B cell (primary cell): ENCODE results near the gene TM4SF5. TPM values are rescaled to one million over a fixed set of nuclear protein-coding genes. Genes with fewer than 3 reads are reported as not detected.
A peak's percentile ranks its signal among the peaks of the same experiment; 100 is the strongest.

ENCODE experiments used
- ATAC-seq: fragments of 200-7000 bp; cut with Tn5 transposase; one replicate; pipeline ENCODE4 v1.10.0; 2021; ENCODE audit warnings: low read depth, mild to moderate bottlenecking, moderate number of reproducible peaks, moderate library complexity
- CTCF ChIA-PET: fragments of 350-600 bp; sonication (Branson Sonifier 250); formaldehyde crosslinking; loops from one replicate; lab custom pipeline; 2021; ENCODE audit warnings: antibody characterized with exemption, inconsistent platforms; lab: Charles Lee
- POLR2A ChIA-PET: fragments of 350-600 bp; sonication (Branson Sonifier 250); formaldehyde crosslinking; loops from one replicate; lab custom pipeline; 2021; ENCODE audit warnings: antibody characterized with exemption; lab: Charles Lee
- DNase-seq: peaks from one replicate; pipeline ENCODE4 v3.0.0; 2013
- H2AFZ ChIP-seq: 2 replicates; pipeline ENCODE4 v1.6.1; 2012; ENCODE audit warnings: mild to moderate bottlenecking, low read depth, low read length; ENCODE audit not compliant: insufficient read depth, poor library complexity, severe bottlenecking
- H3K27ac ChIP-seq, 2 donors: 1 replicate in 1 of 2; 2 replicates in 1 of 2; pipeline ENCODE4 v1.5.1; 2012 to 2013; ENCODE audit warnings: low read length in 2 of 2, mild to moderate bottlenecking in 2 of 2, moderate library complexity in 1 of 2
- H3K27me3 ChIP-seq, 4 experiments: fragments of 200-600 bp in 1 of 4; sonication (generic) in 1 of 4; replicated peaks in 1 of 4; 1 replicate in 2 of 4; 2 replicates in 2 of 4; pipeline versions ENCODE4 v1.6.1 to v1.7.0; 2013 to 2016; ENCODE audit warnings: low read length in 3 of 4, mild to moderate bottlenecking in 2 of 4, mixed read lengths in 1 of 4, moderate library complexity in 1 of 4; ENCODE audit not compliant: insufficient read depth in 4 of 4, control insufficient read depth in 3 of 4; ENCODE audit errors: control extremely low read depth in 1 of 4
- H3K36me3 ChIP-seq, 2 experiments: replicated peaks in 1 of 2; 1 replicate in 1 of 2; 2 replicates in 1 of 2; pipeline versions ENCODE4 v1.6.1 to v1.7.1; 2013; ENCODE audit warnings: low read length in 1 of 2; ENCODE audit not compliant: insufficient read depth in 2 of 2, control insufficient read depth in 1 of 2; ENCODE audit errors: control extremely low read depth in 1 of 2, extremely low read depth in 1 of 2
- H3K4me1 ChIP-seq, 2 donors: fragments of 200-600 bp in 1 of 2; sonication (generic) in 1 of 2; 1 replicate in 1 of 2; 2 replicates in 1 of 2; pipeline versions ENCODE4 v1.5.1 to v1.6.1; 2013 to 2017; ENCODE audit warnings: low read length in 2 of 2; ENCODE audit not compliant: control insufficient read depth in 2 of 2, insufficient read depth in 2 of 2
- H3K4me2 ChIP-seq: replicated peaks from 2 replicates; pipeline ENCODE3; 2012; ENCODE audit warnings: mild to moderate bottlenecking, low read depth, low read length; ENCODE audit not compliant: poor library complexity, severe bottlenecking
- H3K4me3 ChIP-seq, 5 experiments: fragments of 200-600 bp in 1 of 5; sonication (generic) in 1 of 5; 1 replicate in 3 of 5; 2 replicates in 2 of 5; pipeline versions ENCODE4 v1.5.1 to v1.7.0; 2011 to 2016; ENCODE audit warnings: low read length in 4 of 5, mild to moderate bottlenecking in 4 of 5, low read depth in 2 of 5, control low read depth in 1 of 5, moderate library complexity in 1 of 5; ENCODE audit not compliant: insufficient read depth in 1 of 5; ENCODE audit errors: control extremely low read depth in 1 of 5, extremely low read depth in 1 of 5
- H3K79me2 ChIP-seq: fragments of 200-600 bp; sonication (generic); one replicate; pipeline ENCODE4 v1.6.0; 2016; ENCODE audit warnings: low read length; ENCODE audit not compliant: control insufficient read depth, insufficient read depth
- H3K9ac ChIP-seq: fragments of 200-600 bp; sonication (generic); 2 replicates; pipeline ENCODE4 v1.6.1; 2017; ENCODE audit warnings: mild to moderate bottlenecking, low read length, moderate library complexity
- H3K9me3 ChIP-seq, 3 donors: one replicate each; pipeline versions ENCODE4 v1.6.1 to v1.7.1; 2013; ENCODE audit warnings: low read length in 2 of 3; ENCODE audit not compliant: control insufficient read depth in 2 of 3, insufficient read depth in 1 of 3; ENCODE audit errors: control extremely low read depth in 1 of 3
- H4K20me1 ChIP-seq: 2 replicates; pipeline ENCODE4 v1.6.0; 2012; ENCODE audit warnings: mild to moderate bottlenecking, low read length; ENCODE audit not compliant: insufficient read depth, control insufficient read depth, poor library complexity, severe bottlenecking
- H3K27ac Mint-ChIP-seq: one replicate; pipeline ENCODE4 v1.8.0; 2021; ENCODE audit warnings: mixed read lengths
- H3K27me3 Mint-ChIP-seq: one replicate; pipeline ENCODE4 v1.8.0; 2021; ENCODE audit warnings: mixed read lengths
- H3K4me1 Mint-ChIP-seq: one replicate; pipeline ENCODE4 v1.8.0; 2021; ENCODE audit warnings: mixed read lengths
- H3K4me3 Mint-ChIP-seq: one replicate; pipeline ENCODE4 v1.8.0; 2021; ENCODE audit warnings: mixed read lengths
- H3K9me3 Mint-ChIP-seq: one replicate; pipeline ENCODE4 v1.8.0; 2022; ENCODE audit warnings: mixed read lengths; ENCODE audit not compliant: insufficient read depth
- EZH2 ChIP-seq: IDR thresholded peaks from 2 replicates; pipeline ENCODE4 v1.6.1; 2012; ENCODE audit warnings: borderline replicate concordance, low read depth, mild to moderate bottlenecking, moderate library complexity, low read length; ENCODE audit not compliant: insufficient read depth, poor library complexity, severe bottlenecking
- WGBS: methylation state at CpG from one replicate; pipeline ENCODE4 v1.1.5; 2013; ENCODE audit warnings: missing lambda C conversion rate; ENCODE audit not compliant: insufficient coverage; 5-methylcytosine and 5-hydroxymethylcytosine counted together
- intact Hi-C: fragments of 100-400 bp; cut with micrococcal nuclease; formaldehyde crosslinking; loops from one replicate; pipeline ENCODE4 v1.10.0; 2022
- polyA plus RNA-seq: library from polyadenylated mRNA; depleted of rRNA; stranded (reverse); fragments of >200 nt; gene quantifications from 2 replicates; pipeline ENCODE4 v1.2.3, GENCODE V29; 2012
- total RNA-seq, 2 donors: library from RNA; stranded (reverse); fragments of 120-200 nt in 1 of 2; gene quantifications; 1 replicate in 1 of 2; 2 replicates in 1 of 2; pipeline versions ENCODE4 v1.2.3 to v1.2.4, GENCODE V29; 2013 to 2022
- TF ChIP-seq, protein P1 (sequence below): fragments of 200-600 bp; IDR thresholded peaks from one replicate; pipeline ENCODE4 v1.8.0; 2022; ENCODE audit warnings: antibody characterized with exemption, mild to moderate bottlenecking

TM4SF5 gene
- total and polyA plus RNA-seq, 2 donors (not counting 1 experiment from before 2014, with no cell fraction given): not detected

DNA sequence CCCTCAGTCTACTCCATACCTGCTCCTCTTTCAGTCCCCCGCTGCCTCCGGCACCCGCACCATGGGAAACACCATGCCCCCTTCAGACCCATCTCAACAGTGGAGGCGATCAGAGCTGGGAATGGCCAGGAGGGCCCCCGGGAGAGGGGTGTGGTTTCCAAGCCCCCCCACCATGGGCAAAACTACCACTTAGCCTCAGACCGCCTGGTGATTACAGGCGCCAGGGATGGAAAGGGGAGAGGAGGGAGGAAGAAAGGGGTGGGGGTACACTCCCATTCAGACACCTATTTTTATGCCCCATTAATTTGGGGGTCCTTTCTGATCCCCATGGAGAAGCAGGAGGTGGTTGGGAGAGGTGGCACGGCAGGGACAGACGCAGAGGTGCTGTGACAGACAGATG lies 30.5 kb downstream of the TM4SF5 start, which contains the start of gene C17orf114:
Gene C17orf114, minus strand, starts transcription at position 101 of the 400 bp plus-strand sequence.
- H3K27me3 Mint-ChIP-seq: no peaks in the 10 kb centered on the region
- H3K4me3 Mint-ChIP-seq: no peak within 1 kb of the TSS
- intact Hi-C loops: no loop called here
- Histone ChIP-seq H3K9ac (no peak within 1 kb of the TSS), H3K27me3 (no peaks in the 10 kb centered on the region), H3K4me3 (no peak within 1 kb of the TSS), H4K20me1 (no peaks in the 10 kb centered on the region), H2AFZ (no peak within 1 kb of the TSS), H3K9me3 (no peaks in the 10 kb centered on the region), H3K4me1 (peaks cover 3 to 4% of the 10 kb centered on the region in 2 donors), H3K79me2 (no peaks in the 10 kb centered on the region), H3K4me2 (no peak within 1 kb of the TSS), H3K36me3 (peaks cover 0 to 22% of the 10 kb centered on the region in 2 experiments), H3K27ac (no peak within 1 kb of the TSS)
- ATAC-seq (no peak), DNase-seq (no peak)
- POLR2A ChIA-PET: no interaction called here
- no peak for TF ChIP-seq EZH2
- TF ChIP-seq, protein P1, sequence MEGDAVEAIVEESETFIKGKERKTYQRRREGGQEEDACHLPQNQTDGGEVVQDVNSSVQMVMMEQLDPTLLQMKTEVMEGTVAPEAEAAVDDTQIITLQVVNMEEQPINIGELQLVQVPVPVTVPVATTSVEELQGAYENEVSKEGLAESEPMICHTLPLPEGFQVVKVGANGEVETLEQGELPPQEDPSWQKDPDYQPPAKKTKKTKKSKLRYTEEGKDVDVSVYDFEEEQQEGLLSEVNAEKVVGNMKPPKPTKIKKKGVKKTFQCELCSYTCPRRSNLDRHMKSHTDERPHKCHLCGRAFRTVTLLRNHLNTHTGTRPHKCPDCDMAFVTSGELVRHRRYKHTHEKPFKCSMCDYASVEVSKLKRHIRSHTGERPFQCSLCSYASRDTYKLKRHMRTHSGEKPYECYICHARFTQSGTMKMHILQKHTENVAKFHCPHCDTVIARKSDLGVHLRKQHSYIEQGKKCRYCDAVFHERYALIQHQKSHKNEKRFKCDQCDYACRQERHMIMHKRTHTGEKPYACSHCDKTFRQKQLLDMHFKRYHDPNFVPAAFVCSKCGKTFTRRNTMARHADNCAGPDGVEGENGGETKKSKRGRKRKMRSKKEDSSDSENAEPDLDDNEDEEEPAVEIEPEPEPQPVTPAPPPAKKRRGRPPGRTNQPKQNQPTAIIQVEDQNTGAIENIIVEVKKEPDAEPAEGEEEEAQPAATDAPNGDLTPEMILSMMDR: no peak
- H3K9me3 Mint-ChIP-seq: no peaks in the 10 kb centered on the region
- CTCF ChIA-PET: interaction anchor here (0.8 to 1.2 kb wide), 2 partner anchors 13 to 14 kb away, joined by 3 to 4 read pairs; no protein-coding TSS in a partner anchor
- WGBS: no CpG with 5 or more reads among the region's 9 CpGs
- no peak within 1 kb of the TSS for H3K27ac Mint-ChIP-seq
- H3K4me1 Mint-ChIP-seq: peaks cover 6% of the 10 kb centered on the region

DNA sequence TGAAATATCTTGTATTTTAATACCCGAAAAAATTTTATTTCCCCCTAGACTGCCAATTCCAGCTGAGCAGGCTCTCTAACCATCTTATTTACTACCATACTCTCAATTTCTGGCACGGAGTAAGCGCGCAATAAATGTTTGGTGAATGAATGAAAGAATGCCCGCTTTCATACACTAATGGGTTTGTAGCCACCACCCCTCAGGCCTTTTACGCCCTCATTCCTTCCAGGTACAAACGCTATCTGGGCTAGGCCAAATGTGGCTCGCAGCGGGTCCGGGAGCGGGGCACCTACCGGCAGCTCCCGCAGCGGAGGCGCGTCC lies 34.7 kb downstream of the TM4SF5 start:
- WGBS: under 1% methylated on average over 11 of the region's 16 CpGs
- Histone ChIP-seq H3K4me1 (peaks cover 9 to 13% of the 10 kb centered on the region in 2 donors), H3K4me3 (peak overlapping the region; percentile 23 to 89 (median 72)), H3K4me2 (peak overlapping the region; percentile 92), H4K20me1 (no peaks in the 10 kb centered on the region), H3K79me2 (no peaks in the 10 kb centered on the region), H3K9me3 (no peaks in the 10 kb centered on the region), H3K36me3 (no peaks in the 10 kb centered on the region), H3K27me3 (no peaks in the 10 kb centered on the region), H3K27ac (no peak overlapping the region), H2AFZ (peak overlapping the region; percentile 88), H3K9ac (peak overlapping the region; percentile 78)
- TF ChIP-seq EZH2: no peak
- TF ChIP-seq, protein P1: no peak
- Mint-ChIP-seq H3K4me1 (peaks cover 14% of the 10 kb centered on the region), H3K27me3 (no peaks in the 10 kb centered on the region), H3K9me3 (no peaks in the 10 kb centered on the region), H3K4me3 (peak overlapping the region; percentile 86), H3K27ac (peak overlapping the region; percentile 70)
- ATAC-seq (no peak), DNase-seq (no peak)
- intact Hi-C loops: loop anchor here (2.0 to 5.0 kb wide), 2 partner anchors 16 to 136 kb away; partner anchors contain the start of genes RNF167 and SLC25A11
- CTCF ChIA-PET: interaction anchor here (0.8 to 1.6 kb wide), 3 partner anchors 16 to 63 kb away, joined by 3 to 8 read pairs (median 3); no protein-coding TSS in a partner anchor
- POLR2A ChIA-PET: interaction anchor here (0.9 to 1.9 kb wide), 2 partner anchors 10 to 16 kb away, joined by 4 to 8 read pairs; partner anchors contain the start of gene PSMB6
